Measurements from ENCODE around the gene ZNF787.

DNA sequence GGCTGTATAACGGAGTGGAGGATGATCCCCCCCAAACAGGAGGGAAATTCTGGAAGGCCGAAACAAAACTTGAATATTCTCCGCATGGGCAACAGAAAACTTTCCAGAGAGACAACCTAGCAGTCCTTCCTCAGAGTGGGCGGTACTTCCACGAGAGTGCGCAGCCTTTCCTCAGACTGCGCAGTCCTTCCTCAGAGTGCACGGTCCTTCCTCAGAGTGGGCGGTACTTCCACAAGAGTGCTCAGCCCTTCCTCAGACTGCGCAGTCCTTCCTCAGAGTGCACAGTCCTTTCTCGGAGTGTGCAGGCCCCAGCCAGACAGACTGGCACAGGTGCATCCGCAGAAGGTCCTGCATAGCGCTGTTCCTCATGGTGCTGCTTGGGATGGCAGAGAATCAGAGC is 42.0 kb upstream of the ZNF787 start:
- no peak for TF ChIP-seq ZFP3 (CRISPR knock-in tag; IDR thresholded peaks at IDR 0.05)
- TF ChIP-seq PATZ1 (CRISPR knock-in tag; IDR thresholded peaks at IDR 0.05; ENCODE audit: borderline replicate concordance) = no peak
- TF ChIP-seq BACH2 (CRISPR knock-in tag; IDR thresholded peaks at IDR 0.05; ENCODE audit: borderline replicate concordance) = no peak
- no peak for TF ChIP-seq TCF4 (CRISPR knock-in tag; IDR thresholded peaks at IDR 0.05; ENCODE audit: borderline replicate concordance)
- no peak for TF ChIP-seq ZNF70 (CRISPR knock-in tag; IDR thresholded peaks at IDR 0.05)
- no peak for TF ChIP-seq ARNTL (CRISPR knock-in tag; IDR thresholded peaks at IDR 0.05; ENCODE audit: borderline replicate concordance, low read depth)
- no peak for TF ChIP-seq RARB (CRISPR knock-in tag; IDR thresholded peaks at IDR 0.05)
- no peak for TF ChIP-seq ZFP30 (CRISPR knock-in tag; IDR thresholded peaks at IDR 0.05)
- TF ChIP-seq, protein P1, sequence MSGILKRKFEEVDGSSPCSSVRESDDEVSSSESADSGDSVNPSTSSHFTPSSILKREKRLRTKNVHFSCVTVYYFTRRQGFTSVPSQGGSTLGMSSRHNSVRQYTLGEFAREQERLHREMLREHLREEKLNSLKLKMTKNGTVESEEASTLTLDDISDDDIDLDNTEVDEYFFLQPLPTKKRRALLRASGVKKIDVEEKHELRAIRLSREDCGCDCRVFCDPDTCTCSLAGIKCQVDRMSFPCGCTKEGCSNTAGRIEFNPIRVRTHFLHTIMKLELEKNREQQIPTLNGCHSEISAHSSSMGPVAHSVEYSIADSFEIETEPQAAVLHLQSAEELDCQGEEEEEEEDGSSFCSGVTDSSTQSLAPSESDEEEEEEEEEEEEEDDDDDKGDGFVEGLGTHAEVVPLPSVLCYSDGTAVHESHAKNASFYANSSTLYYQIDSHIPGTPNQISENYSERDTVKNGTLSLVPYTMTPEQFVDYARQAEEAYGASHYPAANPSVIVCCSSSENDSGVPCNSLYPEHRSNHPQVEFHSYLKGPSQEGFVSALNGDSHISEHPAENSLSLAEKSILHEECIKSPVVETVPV (CRISPR knock-in tag; IDR thresholded peaks at IDR 0.05) = no peak

Data from SK-N-SH treated with all-trans-retinoic acid at 6 μM for 48 hours (cell line).